ENCODE measurements around the gene KRTAP4-12. TPM values are rescaled to one million over a fixed set of nuclear protein-coding genes. Genes with fewer than 3 reads are reported as not detected.
"Not testable (repeated sequence)": the region's sequence is repeated elsewhere in the genome, so short reads cannot be mapped to it uniquely, and the experiment has no call there.

The KRTAP4-12 gene
- not detected for polyA plus RNA-seq (2013, experiment 1 of 2)
- polyA plus RNA-seq (2013, experiment 2 of 2): not detected

GRCh38 chr17:41123991-41124371 lies at the start of gene KRTAP4-12:
Gene KRTAP4-12 (minus strand): TSS chr17:41124182. CDS start chr17:41124122, 60 bp downstream.
- not testable (repeated sequence) for H3K79me1 ChIP-seq (ENCODE audit: low read length); H2BK5ac ChIP-seq (ENCODE audit: low read length); H4K8ac ChIP-seq (ENCODE audit: low read depth, low read length); H3K79me2 ChIP-seq (ENCODE audit: control insufficient read depth, insufficient read depth, low read length); H3K36me3 ChIP-seq (ENCODE audit: control insufficient read depth, insufficient read depth, low read length); H3K4me2 ChIP-seq (ENCODE audit: low read length); H2BK15ac ChIP-seq (replicated peaks; ENCODE audit: low read depth); H3K56ac ChIP-seq (ENCODE audit: low read length); H2BK120ac ChIP-seq (ENCODE audit: low read depth, low read length); H4K5ac ChIP-seq (ENCODE audit: low read length); H3K4ac ChIP-seq (ENCODE audit: low read depth, low read length); H3K27me3 ChIP-seq (ENCODE audit: insufficient read depth, low read length, poor library complexity); H3K9ac ChIP-seq (ENCODE audit: low read length); H3K27ac ChIP-seq (ENCODE audit: low read depth, low read length); H3K4me1 ChIP-seq (ENCODE audit: control insufficient read depth, low read depth, low read length); H3K23ac ChIP-seq (ENCODE audit: low read length); H3K18ac ChIP-seq (ENCODE audit: low read length); DNase-seq; H3K4me3 ChIP-seq (ENCODE audit: low read length); H2AK5ac ChIP-seq (ENCODE audit: low read length)
- no CpG with 5 or more reads among the region's 3 CpGs for WGBS (ENCODE audit: extremely low coverage, insufficient coverage, low lambda C conversion rate)

GRCh38 chr17:41171886-41172285 lies 47.9 kb upstream of the KRTAP4-12 start:
- WGBS (ENCODE audit: extremely low coverage, insufficient coverage, low lambda C conversion rate): no CpG with 5 or more reads among the region's 2 CpGs
- Histone ChIP-seq H4K5ac (ENCODE audit: low read length) (no peak overlapping the region), H3K79me1 (ENCODE audit: low read length) (no peaks in the 10 kb centered on the region), H3K36me3 (ENCODE audit: control insufficient read depth, insufficient read depth, low read length) (no peaks in the 10 kb centered on the region), H2BK5ac (ENCODE audit: low read length) (no peak overlapping the region), H4K8ac (ENCODE audit: low read depth, low read length) (no peak overlapping the region), H3K9ac (ENCODE audit: low read length) (no peak overlapping the region), H3K79me2 (ENCODE audit: control insufficient read depth, insufficient read depth, low read length) (no peaks in the 10 kb centered on the region), H3K4me3 (ENCODE audit: low read length) (no peak overlapping the region), H3K23ac (ENCODE audit: low read length) (no peak overlapping the region), H3K4ac (ENCODE audit: low read depth, low read length) (no peak overlapping the region), H3K56ac (ENCODE audit: low read length) (no peak overlapping the region), H2BK120ac (ENCODE audit: low read depth, low read length) (no peak overlapping the region), H3K27ac (ENCODE audit: low read depth, low read length) (no peak overlapping the region), H3K18ac (ENCODE audit: low read length) (no peak overlapping the region), H2BK15ac (replicated peaks; ENCODE audit: low read depth) (no peak overlapping the region), H3K4me1 (ENCODE audit: control insufficient read depth, low read depth, low read length) (no peaks in the 10 kb centered on the region), H2AK5ac (ENCODE audit: low read length) (no peak overlapping the region), H3K27me3 (ENCODE audit: insufficient read depth, low read length, poor library complexity) (no peaks in the 10 kb centered on the region), H3K4me2 (ENCODE audit: low read length) (no peak overlapping the region)
- no peak for DNase-seq

- Histone ChIP-seq H3K4ac (ENCODE audit: low read depth, low read length) (no peak within 1 kb of the TSS), H3K4me3 (ENCODE audit: low read length) (no peak within 1 kb of the TSS), H3K36me3 (ENCODE audit: control insufficient read depth, insufficient read depth, low read length) (no peaks in the 10 kb centered on the region), H3K79me1 (ENCODE audit: low read length) (no peaks in the 10 kb centered on the region), H3K4me1 (ENCODE audit: control insufficient read depth, low read depth, low read length) (no peaks in the 10 kb centered on the region), H4K5ac (ENCODE audit: low read length) (no peak within 1 kb of the TSS), H3K79me2 (ENCODE audit: control insufficient read depth, insufficient read depth, low read length) (no peaks in the 10 kb centered on the region), H3K9ac (ENCODE audit: low read length) (no peak within 1 kb of the TSS), H4K8ac (ENCODE audit: low read depth, low read length) (no peak within 1 kb of the TSS), H3K4me2 (ENCODE audit: low read length) (no peak within 1 kb of the TSS), H2BK120ac (ENCODE audit: low read depth, low read length) (no peak within 1 kb of the TSS), H3K23ac (ENCODE audit: low read length) (no peak within 1 kb of the TSS), H3K18ac (ENCODE audit: low read length) (no peak within 1 kb of the TSS), H3K56ac (ENCODE audit: low read length) (no peak within 1 kb of the TSS), H2BK15ac (replicated peaks; ENCODE audit: low read depth) (no peak within 1 kb of the TSS), H3K27ac (ENCODE audit: low read depth, low read length) (no peak within 1 kb of the TSS), H3K27me3 (ENCODE audit: insufficient read depth, low read length, poor library complexity) (no peaks in the 10 kb centered on the region), H2AK5ac (ENCODE audit: low read length) (no peak within 1 kb of the TSS), H2BK5ac (ENCODE audit: low read length) (no peak within 1 kb of the TSS)
- DNase-seq: no peak
- no CpG with 5 or more reads among the region's 1 CpG for WGBS (ENCODE audit: extremely low coverage, insufficient coverage, low lambda C conversion rate)
Measured at GRCh38 chr17:41168121-41168520, 44.1 kb upstream of the KRTAP4-12 start, which contains the start of gene KRTAP4-3. Gene KRTAP4-3 (minus strand): TSS chr17:41168221. CDS start chr17:41168172, 49 bp downstream.

GRCh38 chr17:41167561-41167960 lies 43.6 kb upstream of the KRTAP4-12 start:
- H2BK5ac ChIP-seq (ENCODE audit: low read length): no peak overlapping the region
- H3K36me3 ChIP-seq (ENCODE audit: control insufficient read depth, insufficient read depth, low read length): no peaks in the 10 kb centered on the region
- no peaks in the 10 kb centered on the region for H3K4me1 ChIP-seq (ENCODE audit: control insufficient read depth, low read depth, low read length)
- H2BK15ac ChIP-seq (replicated peaks; ENCODE audit: low read depth): no peak overlapping the region
- no peaks in the 10 kb centered on the region for H3K27me3 ChIP-seq (ENCODE audit: insufficient read depth, low read length, poor library complexity)
- no peak overlapping the region for H3K23ac ChIP-seq (ENCODE audit: low read length)
- DNase-seq: peak; percentile 10
- H4K5ac ChIP-seq (ENCODE audit: low read length): no peak overlapping the region
- no CpG with 5 or more reads among the region's 7 CpGs for WGBS (ENCODE audit: extremely low coverage, insufficient coverage, low lambda C conversion rate)
- H3K9ac ChIP-seq (ENCODE audit: low read length): no peak overlapping the region
- H3K4ac ChIP-seq (ENCODE audit: low read depth, low read length): no peak overlapping the region
- H2AK5ac ChIP-seq (ENCODE audit: low read length): no peak overlapping the region
- no peak overlapping the region for H2BK120ac ChIP-seq (ENCODE audit: low read depth, low read length)
- no peak overlapping the region for H3K18ac ChIP-seq (ENCODE audit: low read length)
- H4K8ac ChIP-seq (ENCODE audit: low read depth, low read length): no peak overlapping the region
- no peak overlapping the region for H3K27ac ChIP-seq (ENCODE audit: low read depth, low read length)
- no peak overlapping the region for H3K4me3 ChIP-seq (ENCODE audit: low read length)
- H3K4me2 ChIP-seq (ENCODE audit: low read length): no peak overlapping the region
- no peaks in the 10 kb centered on the region for H3K79me2 ChIP-seq (ENCODE audit: control insufficient read depth, insufficient read depth, low read length)
- H3K79me1 ChIP-seq (ENCODE audit: low read length): no peaks in the 10 kb centered on the region
- H3K56ac ChIP-seq (ENCODE audit: low read length): no peak overlapping the region

- Histone ChIP-seq H2BK15ac (replicated peaks; ENCODE audit: low read depth) (no peak overlapping the region), H3K27ac (ENCODE audit: low read depth, low read length) (no peak overlapping the region), H3K9ac (ENCODE audit: low read length) (no peak overlapping the region), H4K8ac (ENCODE audit: low read depth, low read length) (no peak overlapping the region), H2BK120ac (ENCODE audit: low read depth, low read length) (no peak overlapping the region), H4K5ac (ENCODE audit: low read length) (no peak overlapping the region), H3K79me2 (ENCODE audit: control insufficient read depth, insufficient read depth, low read length) (no peaks in the 10 kb centered on the region), H3K79me1 (ENCODE audit: low read length) (no peaks in the 10 kb centered on the region), H2BK5ac (ENCODE audit: low read length) (no peak overlapping the region), H3K4me2 (ENCODE audit: low read length) (no peak overlapping the region), H3K23ac (ENCODE audit: low read length) (no peak overlapping the region), H3K56ac (ENCODE audit: low read length) (no peak overlapping the region), H3K27me3 (ENCODE audit: insufficient read depth, low read length, poor library complexity) (no peaks in the 10 kb centered on the region), H3K4me1 (ENCODE audit: control insufficient read depth, low read depth, low read length) (no peaks in the 10 kb centered on the region), H3K4ac (ENCODE audit: low read depth, low read length) (no peak overlapping the region), H3K4me3 (ENCODE audit: low read length) (no peak overlapping the region), H3K36me3 (ENCODE audit: control insufficient read depth, insufficient read depth, low read length) (no peaks in the 10 kb centered on the region), H2AK5ac (ENCODE audit: low read length) (no peak overlapping the region), H3K18ac (ENCODE audit: low read length) (no peak overlapping the region)
- DNase-seq: no peak
- WGBS (ENCODE audit: extremely low coverage, insufficient coverage, low lambda C conversion rate): no CpG with 5 or more reads among the region's 7 CpGs
Measured at GRCh38 chr17:41163828-41164227, 39.8 kb upstream of the KRTAP4-12 start.

- Histone ChIP-seq H3K27me3 (ENCODE audit: insufficient read depth, low read length, poor library complexity) (no peaks in the 10 kb centered on the region), H3K79me2 (ENCODE audit: control insufficient read depth, insufficient read depth, low read length) (no peaks in the 10 kb centered on the region), H2AK5ac (ENCODE audit: low read length) (no peak within 1 kb of the TSS), H3K4ac (ENCODE audit: low read depth, low read length) (no peak within 1 kb of the TSS), H3K4me1 (ENCODE audit: control insufficient read depth, low read depth, low read length) (no peaks in the 10 kb centered on the region), H3K18ac (ENCODE audit: low read length) (no peak within 1 kb of the TSS), H3K56ac (ENCODE audit: low read length) (no peak within 1 kb of the TSS), H2BK120ac (ENCODE audit: low read depth, low read length) (no peak within 1 kb of the TSS), H3K36me3 (ENCODE audit: control insufficient read depth, insufficient read depth, low read length) (no peaks in the 10 kb centered on the region), H2BK5ac (ENCODE audit: low read length) (no peak within 1 kb of the TSS), H4K8ac (ENCODE audit: low read depth, low read length) (no peak within 1 kb of the TSS), H2BK15ac (replicated peaks; ENCODE audit: low read depth) (no peak within 1 kb of the TSS), H3K79me1 (ENCODE audit: low read length) (no peaks in the 10 kb centered on the region), H3K9ac (ENCODE audit: low read length) (no peak within 1 kb of the TSS), H3K4me3 (ENCODE audit: low read length) (no peak within 1 kb of the TSS), H3K23ac (ENCODE audit: low read length) (no peak within 1 kb of the TSS), H4K5ac (ENCODE audit: low read length) (no peak within 1 kb of the TSS), H3K27ac (ENCODE audit: low read depth, low read length) (no peak within 1 kb of the TSS), H3K4me2 (ENCODE audit: low read length) (no peak within 1 kb of the TSS)
- no peak for DNase-seq
- WGBS (ENCODE audit: extremely low coverage, insufficient coverage, low lambda C conversion rate): no CpG with 5 or more reads among the region's 1 CpG
Measured at GRCh38 chr17:41160648-41161047, 36.7 kb upstream of the KRTAP4-12 start, which contains the start of gene KRTAP4-4. Gene KRTAP4-4 (minus strand): TSS chr17:41160748. CDS start chr17:41160691, 57 bp downstream.

Data from mesendoderm (in vitro differentiated cells).